HG02884 (cell line): Measurements from ENCODE around the gene C17orf58.
"Not testable (repeated sequence)": the region's sequence is repeated elsewhere in the genome, so short reads cannot be mapped to it uniquely, and the experiment has no call there.

Experiments
- ATAC-seq: cut with Tn5 transposase; IDR thresholded peaks from one replicate; pipeline ENCODE4 v1.9.1; 2021; ENCODE audit warnings: mild to moderate bottlenecking, moderate library complexity; ENCODE audit not compliant: unreplicated experiment

Gene C17orf58

DNA sequence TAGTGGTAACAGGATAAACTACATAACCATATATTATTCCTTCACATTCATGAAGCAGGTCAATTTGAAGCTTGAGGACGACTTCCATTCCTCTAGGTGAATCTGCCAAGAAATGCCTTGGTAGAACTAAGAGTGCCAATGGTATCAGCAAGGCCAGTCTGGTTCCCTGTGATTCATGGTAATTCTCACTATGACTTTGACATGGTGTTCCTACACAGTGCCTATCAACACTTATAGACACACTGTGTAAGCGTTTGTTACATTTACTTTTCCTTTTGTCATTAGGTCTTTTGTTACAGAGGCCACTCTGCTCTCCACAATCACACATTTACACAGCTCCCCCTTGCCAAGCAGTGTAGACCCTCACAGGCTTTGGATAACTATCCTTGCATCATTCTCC, 34.1 kb downstream of the C17orf58 start:
- ATAC-seq: not testable (repeated sequence)

DNA sequence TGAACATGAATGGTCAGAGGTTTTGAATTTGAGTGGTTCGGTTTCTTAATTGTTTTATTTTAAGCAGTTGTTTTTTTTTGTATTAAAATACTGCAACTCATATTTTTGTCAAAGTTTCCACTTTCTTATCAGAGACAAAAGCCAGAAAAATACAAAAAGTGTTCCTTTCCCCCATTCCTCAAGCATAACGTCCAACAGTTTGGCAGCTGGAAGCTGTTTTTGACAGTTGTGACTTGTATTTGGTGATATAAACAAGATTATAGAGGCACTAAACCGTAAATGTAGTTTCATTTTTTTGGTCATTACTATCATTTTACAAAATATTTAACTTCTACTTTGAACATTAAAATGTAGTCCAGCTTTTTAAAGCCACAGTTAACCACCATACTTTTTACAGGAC, 36.0 kb downstream of the C17orf58 start:
- ATAC-seq: not testable (repeated sequence)

DNA sequence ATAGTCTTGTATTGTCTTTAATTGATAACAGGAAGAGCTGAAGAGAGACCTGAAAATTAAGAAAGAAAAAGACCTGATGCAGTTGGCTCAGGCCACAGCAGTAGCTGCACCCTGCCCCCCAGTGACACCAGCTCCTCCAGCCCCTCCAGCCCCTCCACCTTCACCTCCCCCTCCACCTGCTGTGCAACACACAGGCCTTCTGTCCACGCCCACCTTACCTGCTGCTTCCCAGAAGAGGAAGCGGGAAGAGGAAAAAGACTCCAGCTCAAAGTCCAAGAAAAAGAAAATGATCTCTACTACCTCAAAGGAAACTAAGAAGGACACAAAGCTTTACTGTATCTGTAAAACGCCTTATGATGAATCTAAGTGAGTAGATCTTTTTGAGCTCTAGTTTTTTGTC, 36.8 kb downstream of the C17orf58 start:
- ATAC-seq: no peak

DNA sequence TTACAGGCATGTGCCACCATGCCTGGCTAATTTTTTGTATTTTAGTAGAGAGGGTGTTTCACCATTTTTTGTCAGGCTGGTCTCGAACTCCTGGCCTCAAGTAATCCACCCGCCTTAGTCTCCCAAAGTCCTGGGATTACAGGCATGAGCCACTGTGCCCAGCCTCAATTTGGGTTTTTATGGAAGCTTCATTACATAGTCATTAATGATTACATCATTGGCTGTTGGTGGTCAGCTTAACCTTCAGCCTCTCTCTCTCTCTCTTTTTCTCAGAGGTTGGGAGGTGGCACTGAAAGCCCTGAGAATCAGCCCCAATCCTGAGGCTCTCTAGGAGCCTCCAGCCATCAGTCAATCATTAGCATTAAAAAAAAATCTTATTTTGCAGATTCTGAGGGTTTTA, 45.3 kb downstream of the C17orf58 start:
- ATAC-seq: no peak

DNA sequence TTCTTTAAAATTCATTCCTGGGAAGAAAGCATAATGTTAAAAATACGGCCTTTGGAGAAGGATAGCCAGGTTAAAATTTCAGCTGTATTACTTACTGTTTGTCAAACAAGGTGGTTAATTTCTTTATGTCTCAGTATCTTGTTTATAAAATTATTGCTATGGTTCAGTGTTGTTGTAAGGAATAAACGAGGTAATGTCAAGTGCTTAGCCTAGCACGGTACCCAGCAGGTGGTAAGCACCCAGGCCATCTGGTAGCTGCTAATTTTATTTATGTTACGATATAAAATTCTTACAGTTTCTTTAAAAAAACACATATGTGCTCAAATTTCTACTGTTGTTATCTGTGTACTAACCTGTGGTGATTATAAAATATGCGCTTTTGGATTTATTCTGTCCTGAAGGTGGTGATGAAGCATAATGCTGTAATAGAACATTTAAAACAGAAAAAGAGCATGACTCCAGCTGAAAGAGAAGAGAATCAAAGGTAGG, 48.9 kb downstream of the C17orf58 start:
- no peak for ATAC-seq

DNA sequence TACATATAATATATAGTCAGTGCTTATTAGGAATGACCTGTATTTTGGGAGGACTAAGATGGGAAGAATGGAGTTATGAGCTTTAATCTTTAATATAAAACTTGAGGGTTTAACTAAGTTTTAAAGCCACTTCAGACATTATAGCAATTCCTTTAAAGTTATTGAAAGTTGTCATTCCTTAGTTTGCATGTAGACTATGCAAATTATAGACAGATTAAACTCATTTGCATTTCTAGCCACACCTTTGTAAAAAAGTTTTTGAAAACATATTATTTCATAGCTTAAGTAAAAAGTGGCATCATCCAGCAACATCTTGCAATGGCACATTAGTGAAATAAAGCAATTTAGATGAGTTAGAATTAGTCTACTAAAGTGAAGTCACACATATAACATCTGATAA, 49.8 kb downstream of the C17orf58 start:
- ATAC-seq: no peak

DNA sequence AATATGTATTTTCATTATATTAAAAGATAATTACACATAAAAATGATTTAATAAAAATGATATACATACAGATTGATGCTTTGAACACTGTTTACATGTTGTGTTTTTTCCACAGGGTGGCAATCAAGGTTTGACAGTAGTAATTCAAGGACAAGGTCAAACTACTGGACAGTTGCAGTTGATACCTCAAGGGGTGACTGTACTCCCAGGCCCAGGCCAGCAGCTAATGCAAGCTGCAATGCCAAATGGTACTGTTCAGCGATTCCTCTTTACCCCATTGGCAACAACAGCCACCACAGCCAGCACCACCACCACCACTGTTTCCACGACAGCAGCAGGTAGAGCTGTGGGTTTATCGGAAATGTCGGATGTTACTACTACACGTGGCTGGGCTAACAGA, 52.2 kb downstream of the C17orf58 start:
- no peak for ATAC-seq

DNA sequence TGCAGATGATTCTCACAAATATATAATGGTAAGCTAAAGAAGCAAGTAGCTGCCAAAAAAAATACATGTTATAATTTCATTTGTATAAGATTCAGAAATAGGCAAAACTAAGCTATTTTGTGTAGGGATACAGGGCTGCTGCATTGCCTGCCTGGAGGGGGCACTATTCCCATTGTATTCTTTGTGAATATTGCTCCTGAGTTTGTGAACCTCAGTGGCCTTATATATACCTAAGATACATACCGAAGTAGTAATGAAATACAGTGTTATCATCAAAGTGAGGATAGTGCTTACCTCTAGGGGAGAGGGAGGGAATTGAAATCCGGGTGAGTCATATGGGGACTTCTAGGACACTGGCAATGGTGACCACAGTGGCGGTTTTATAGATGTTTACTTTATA, 53.5 kb downstream of the C17orf58 start:
- ATAC-seq: no peak
